Measurements from ENCODE around the gene CELF1. TPM values are rescaled to one million over a fixed set of nuclear protein-coding genes. Genes with fewer than 3 reads are reported as not detected.

CELF1 gene
- total and polyA plus RNA-seq, 3 donors from 2014 or later = 74.3 to 208 (median 193) TPM

GRCh38 chr11:47446833-47447232 is 106.1 kb downstream of the CELF1 start:
- Histone ChIP-seq H3K27me3 (no peaks in the 10 kb centered on the region), H3K9me3 (no peaks in the 10 kb centered on the region), H3K4me1 (no peaks in the 10 kb centered on the region), H3K27ac (no peak overlapping the region), H3K36me3 (ENCODE audit: low read depth, missing control alignments) (no peaks in the 10 kb centered on the region), H3K4me3 (no peak overlapping the region)
- WGBS, 2 donors = 93 to 95% methylated on average over 9 of the region's 9 CpGs
- no peak for DNase-seq
- TF ChIP-seq, protein P1, sequence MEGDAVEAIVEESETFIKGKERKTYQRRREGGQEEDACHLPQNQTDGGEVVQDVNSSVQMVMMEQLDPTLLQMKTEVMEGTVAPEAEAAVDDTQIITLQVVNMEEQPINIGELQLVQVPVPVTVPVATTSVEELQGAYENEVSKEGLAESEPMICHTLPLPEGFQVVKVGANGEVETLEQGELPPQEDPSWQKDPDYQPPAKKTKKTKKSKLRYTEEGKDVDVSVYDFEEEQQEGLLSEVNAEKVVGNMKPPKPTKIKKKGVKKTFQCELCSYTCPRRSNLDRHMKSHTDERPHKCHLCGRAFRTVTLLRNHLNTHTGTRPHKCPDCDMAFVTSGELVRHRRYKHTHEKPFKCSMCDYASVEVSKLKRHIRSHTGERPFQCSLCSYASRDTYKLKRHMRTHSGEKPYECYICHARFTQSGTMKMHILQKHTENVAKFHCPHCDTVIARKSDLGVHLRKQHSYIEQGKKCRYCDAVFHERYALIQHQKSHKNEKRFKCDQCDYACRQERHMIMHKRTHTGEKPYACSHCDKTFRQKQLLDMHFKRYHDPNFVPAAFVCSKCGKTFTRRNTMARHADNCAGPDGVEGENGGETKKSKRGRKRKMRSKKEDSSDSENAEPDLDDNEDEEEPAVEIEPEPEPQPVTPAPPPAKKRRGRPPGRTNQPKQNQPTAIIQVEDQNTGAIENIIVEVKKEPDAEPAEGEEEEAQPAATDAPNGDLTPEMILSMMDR (IDR thresholded peaks at IDR 0.05) = no peak
- no peak for TF ChIP-seq POLR2A (IDR thresholded peaks at IDR 0.05)
- intact Hi-C loops (cut with DNase I; ENCODE audit: low total_unique reads) = no loop called here

DNA sequence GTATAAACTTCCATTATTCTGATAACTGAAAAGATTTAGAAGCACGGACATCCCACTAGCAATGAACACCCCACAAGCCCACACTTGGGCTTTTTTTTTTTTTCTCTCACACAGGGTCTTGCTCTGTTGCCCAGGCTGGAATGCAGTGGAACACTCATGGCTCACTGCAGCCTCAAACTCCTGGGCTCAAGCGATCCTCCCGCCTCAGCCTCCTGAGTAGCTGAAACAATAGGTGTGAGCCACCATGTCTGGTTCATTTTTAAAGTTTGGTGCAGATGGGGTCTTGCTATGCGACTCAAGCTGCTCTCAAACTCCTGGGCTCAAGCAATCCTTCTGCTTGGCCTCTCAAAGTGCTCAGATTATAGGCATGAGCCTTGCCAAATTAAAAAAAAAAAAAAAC is 107.1 kb downstream of the CELF1 start:
- H3K36me3 ChIP-seq (ENCODE audit: low read depth, missing control alignments) = no peaks in the 10 kb centered on the region
- no peak overlapping the region for H3K27ac ChIP-seq
- TF ChIP-seq, protein P1 (IDR thresholded peaks at IDR 0.05) = no peak
- no peak for TF ChIP-seq POLR2A (IDR thresholded peaks at IDR 0.05)
- H3K27me3 ChIP-seq = no peaks in the 10 kb centered on the region
- H3K9me3 ChIP-seq = no peaks in the 10 kb centered on the region
- 90 to 96% methylated on average over 4 of the region's 4 CpGs for WGBS, 2 donors
- intact Hi-C loops (cut with DNase I; ENCODE audit: low total_unique reads) = no loop called here
- H3K4me3 ChIP-seq = no peak overlapping the region
- H3K4me1 ChIP-seq = no peaks in the 10 kb centered on the region
- no peak for DNase-seq

DNA sequence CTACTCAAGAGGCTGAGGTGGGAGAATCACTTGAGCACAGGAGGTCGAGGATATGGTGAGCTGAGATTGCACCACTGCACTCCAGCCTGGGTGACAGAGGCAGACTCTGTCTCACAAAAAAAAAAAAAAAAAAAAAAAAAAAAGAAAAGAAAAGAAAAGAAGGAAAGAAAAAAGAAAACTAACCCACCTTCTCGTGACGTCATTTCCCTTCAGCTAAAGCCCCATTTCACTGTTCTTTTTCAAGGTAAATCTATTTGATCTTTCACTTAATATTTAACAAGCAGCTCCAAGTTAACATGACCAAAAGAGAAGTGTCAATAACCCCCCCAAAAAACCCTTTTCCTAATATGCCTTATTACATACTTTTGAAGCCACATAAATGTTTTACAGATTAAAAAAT is 109.1 kb downstream of the CELF1 start:
- H3K36me3 ChIP-seq (ENCODE audit: low read depth, missing control alignments) = no peaks in the 10 kb centered on the region
- H3K4me1 ChIP-seq = no peaks in the 10 kb centered on the region
- TF ChIP-seq, protein P1 (IDR thresholded peaks at IDR 0.05) = no peak
- TF ChIP-seq POLR2A (IDR thresholded peaks at IDR 0.05) = no peak
- intact Hi-C loops (cut with DNase I; ENCODE audit: low total_unique reads) = no loop called here
- no peak overlapping the region for H3K27ac ChIP-seq
- H3K27me3 ChIP-seq = no peaks in the 10 kb centered on the region
- 92 to 98% methylated on average over 2 to 3 of the region's 3 CpGs for WGBS, 2 donors
- no peak overlapping the region for H3K4me3 ChIP-seq
- H3K9me3 ChIP-seq = no peaks in the 10 kb centered on the region
- DNase-seq = no peak

GRCh38 chr11:47443028-47443700 is 109.8 kb downstream of the CELF1 start:
- intact Hi-C loops (cut with DNase I; ENCODE audit: low total_unique reads) = no loop called here
- Histone ChIP-seq H3K27ac (no peak overlapping the region), H3K4me1 (no peaks in the 10 kb centered on the region), H3K27me3 (no peaks in the 10 kb centered on the region), H3K36me3 (ENCODE audit: low read depth, missing control alignments) (no peaks in the 10 kb centered on the region), H3K4me3 (no peak overlapping the region), H3K9me3 (no peaks in the 10 kb centered on the region)
- 84 to 87% methylated on average over 12 of the region's 12 CpGs for WGBS, 2 donors
- no peak for DNase-seq
- TF ChIP-seq POLR2A (IDR thresholded peaks at IDR 0.05) = no peak

- Histone ChIP-seq H3K9me3 (no peaks in the 10 kb centered on the region), H3K4me3 (no peak overlapping the region), H3K4me1 (peaks cover 5% of the 10 kb centered on the region), H3K27ac (no peak overlapping the region), H3K36me3 (ENCODE audit: low read depth, missing control alignments) (no peaks in the 10 kb centered on the region), H3K27me3 (no peaks in the 10 kb centered on the region)
- WGBS, 2 donors = 88 to 90% methylated on average over 6 to 8 of the region's 8 CpGs
- no peak for TF ChIP-seq POLR2A (IDR thresholded peaks at IDR 0.05)
- TF ChIP-seq, protein P1 (IDR thresholded peaks at IDR 0.05) = no peak
- intact Hi-C loops (cut with DNase I; ENCODE audit: low total_unique reads) = no loop called here
- no peak for DNase-seq
Observed at GRCh38 chr11:47442514-47442913, 110.4 kb downstream of the CELF1 start.
